Aortic smooth muscle cell (primary cell): ENCODE measurements around the gene ZNF831. TPM values are rescaled to one million over a fixed set of nuclear protein-coding genes. Genes with fewer than 3 reads are reported as not detected.

Experiments
- total RNA-seq: library from RNA; depleted of rRNA; stranded (reverse); fragments of >200 nt; gene quantifications from 2 replicates; pipeline ENCODE4 v1.2.3, GENCODE V29; 2014

ZNF831 gene
- not detected in 2 replicates for total RNA-seq

GRCh38 chr20:59163631-59164530, at the start of gene ZNF831:
Gene ZNF831, plus strand, starts transcription at chr20:59163821. Its CDS starts 27,199 bp downstream, at chr20:59191020.

GRCh38 chr20:59300333-59301081, 136.9 kb downstream of the ZNF831 start, which contains the start of gene EDN3:
Gene EDN3, plus strand, starts transcription at chr20:59300611. Its CDS starts 202 bp downstream, at chr20:59300813.

Other genes starting within 250 kb of the ZNF831 start
- gene NELFCD, start 182.6 kb upstream of the ZNF831 start, total RNA-seq: 48.4 and 50.1 TPM in 2 replicates
- 297 and 334 TPM in 2 replicates for gene CTSZ, start 156.6 kb upstream of the ZNF831 start, total RNA-seq
- gene TUBB1, start 144.4 kb upstream of the ZNF831 start, total RNA-seq: under 0.01 and 0.06 TPM in 2 replicates
- 38.8 and 49.7 TPM in 2 replicates for gene ATP5F1E, start 131.5 kb upstream of the ZNF831 start, total RNA-seq
- gene PRELID3B, start 121.0 kb upstream of the ZNF831 start, total RNA-seq: 92.1 and 97.8 TPM in 2 replicates
- not detected in 2 replicates for gene EDN3, start 136.8 kb downstream of the ZNF831 start, total RNA-seq